GM23248 (cell line): ENCODE results near the gene PRXL2B. TPM values are rescaled to one million over a fixed set of nuclear protein-coding genes. Genes with fewer than 3 reads are reported as not detected.
"Not testable (repeated sequence)": the region's sequence is repeated elsewhere in the genome, so short reads cannot be mapped to it uniquely, and the experiment has no call there.

Source experiments
- DNase-seq: peaks from one replicate; pipeline ENCODE4 v3.0.0-alpha.2; 2015
- H2AFZ ChIP-seq: fragments of 200-600 bp; sonication (generic); 2 replicates; pipeline ENCODE4 v1.6.1; 2016; ENCODE audit warnings: antibody characterized with exemption
- H3F3A ChIP-seq: fragments of 200-600 bp; sonication (generic); 2 replicates; pipeline ENCODE4 v1.6.1; 2016; ENCODE audit warnings: mild to moderate bottlenecking, antibody characterized with exemption, mixed run types; ENCODE audit not compliant: insufficient read depth
- H3K27ac ChIP-seq: fragments of 200-600 bp; sonication (generic); 2 replicates; pipeline ENCODE4 v1.5.1; 2016; ENCODE audit warnings: mild to moderate bottlenecking
- H3K27me3 ChIP-seq: fragments of 200-600 bp; sonication (generic); replicated peaks from 2 replicates; pipeline ENCODE4 v1.6.1; 2016; ENCODE audit warnings: mild to moderate bottlenecking; ENCODE audit not compliant: insufficient read depth
- H3K36me3 ChIP-seq: fragments of 200-600 bp; sonication (generic); 2 replicates; pipeline ENCODE4 v1.6.1; 2016; ENCODE audit warnings: low read depth, mild to moderate bottlenecking
- H3K4me1 ChIP-seq: fragments of 200-600 bp; sonication (generic); 2 replicates; pipeline ENCODE4 v1.6.1; 2016; ENCODE audit warnings: mild to moderate bottlenecking; ENCODE audit not compliant: insufficient read depth
- H3K4me2 ChIP-seq: fragments of 200-600 bp; sonication (generic); one replicate; pipeline ENCODE4 v1.6.1; 2016; ENCODE audit warnings: mild to moderate bottlenecking; ENCODE audit not compliant: unreplicated experiment
- H3K4me3 ChIP-seq: fragments of 200-600 bp; sonication (generic); 2 replicates; pipeline ENCODE4 v1.5.1; 2016; ENCODE audit warnings: mild to moderate bottlenecking
- H3K79me2 ChIP-seq: fragments of 200-600 bp; sonication (generic); 2 replicates; pipeline ENCODE4 v1.6.1; 2016; ENCODE audit warnings: mild to moderate bottlenecking; ENCODE audit not compliant: insufficient read depth
- H3K9ac ChIP-seq: fragments of 200-600 bp; sonication (generic); 2 replicates; pipeline ENCODE4 v1.6.1; 2016; ENCODE audit warnings: mild to moderate bottlenecking
- H3K9me2 ChIP-seq: fragments of 200-600 bp; sonication (generic); 2 replicates; pipeline ENCODE4 v1.6.1; 2016; ENCODE audit warnings: mixed run types, mild to moderate bottlenecking, moderate library complexity; ENCODE audit not compliant: insufficient read depth
- H3K9me3 ChIP-seq: fragments of 200-600 bp; sonication (generic); one replicate; pipeline ENCODE4 v1.6.1; 2017; ENCODE audit warnings: low read depth
- H4K20me1 ChIP-seq: fragments of 200-600 bp; sonication (generic); 2 replicates; pipeline ENCODE4 v1.6.0; 2016; ENCODE audit not compliant: insufficient read depth
- EZH2 ChIP-seq: fragments of 200-600 bp; sonication (generic); IDR thresholded peaks from 2 replicates; pipeline ENCODE4 v1.6.1; 2018; ENCODE audit warnings: antibody characterized with exemption, mild to moderate bottlenecking; ENCODE audit not compliant: insufficient read depth, poor library complexity, severe bottlenecking
- EZH2phosphoT487 ChIP-seq: fragments of 200-600 bp; sonication (generic); IDR thresholded peaks from 2 replicates; pipeline ENCODE4 v1.6.1; 2018; ENCODE audit warnings: antibody characterized with exemption, moderate library complexity, mild to moderate bottlenecking, low read depth; ENCODE audit not compliant: insufficient read depth
- WGBS, 2 experiments: methylation state at CpG; one replicate each; pipeline ENCODE4 v1.1.6; 2015 to 2017; ENCODE audit warnings: low lambda C conversion rate in 2 of 2, low coverage in 1 of 2; ENCODE audit errors: missing lambda C conversion rate in 2 of 2; 5-methylcytosine and 5-hydroxymethylcytosine counted together
- in situ Hi-C: fragments of 300-500 bp; cut with MboI; formaldehyde crosslinking; loops from 2 replicates; pipeline ENCODE4 v1.15.0; 2020
- polyA plus RNA-seq: library from polyadenylated mRNA; unstranded; fragments of >200 nt; fragmentation: Nextera tagmentation; extraction: Ambion mirVana; gene quantifications from 2 replicates; pipeline ENCODE4 v1.2.1, GENCODE V29; 2016
- total RNA-seq: library from RNA; depleted of rRNA; stranded (reverse); fragments of >200 nt; shearing (Covaris generic); gene quantifications from 2 replicates; pipeline ENCODE4 v1.2.3, GENCODE V29; 2014

PRXL2B gene
- total and polyA plus RNA-seq, 2 experiments from 2014 or later, result 11.3 to 13.5 TPM

- Histone ChIP-seq H3K4me1 (no peaks in the 10 kb centered on the region), H3F3A (no peaks in the 10 kb centered on the region), H2AFZ (no peak overlapping the region), H3K27me3 (peaks cover 32% of the 10 kb centered on the region), H3K9me2 (no peaks in the 10 kb centered on the region), H3K4me2 (no peak overlapping the region), H3K27ac (no peak overlapping the region), H3K79me2 (no peaks in the 10 kb centered on the region), H4K20me1 (no peaks in the 10 kb centered on the region), H3K36me3 (no peaks in the 10 kb centered on the region), H3K9me3 (no peaks in the 10 kb centered on the region), H3K4me3 (no peak overlapping the region), H3K9ac (no peak overlapping the region)
- TF ChIP-seq EZH2 (no peak), EZH2phosphoT487 (no peak)
- in situ Hi-C loops, result no loop called here
- WGBS, 2 experiments, result 63 to 78% methylated on average over 15 to 17 of the region's 17 CpGs
- DNase-seq, result no peak
These were observed 17.5 kb upstream of the PRXL2B start for GRCh38 chr1:2569060-2569459.

DNA sequence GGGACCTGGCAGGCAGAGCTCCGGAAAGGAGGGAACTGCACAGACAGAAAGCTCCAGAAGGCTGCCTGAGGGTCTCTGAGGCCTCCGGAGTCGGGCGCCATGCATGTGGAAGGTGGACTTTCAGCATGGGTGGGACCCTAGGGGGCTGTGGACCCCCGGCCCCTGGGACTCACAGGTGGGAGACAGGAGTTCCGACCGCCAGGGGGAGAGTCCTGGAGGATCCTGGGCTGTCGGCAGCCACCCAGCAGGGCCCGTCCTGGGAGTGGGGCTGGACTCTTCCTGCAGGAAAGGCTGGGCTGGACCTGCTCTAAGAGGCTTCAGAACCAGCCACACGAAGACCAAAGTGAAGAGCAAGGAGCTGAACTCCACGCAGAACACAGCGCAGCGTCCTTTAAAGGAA lies 16.9 kb upstream of the PRXL2B start:
- in situ Hi-C loops, H3K4me2 ChIP-seq: not testable (repeated sequence)

GRCh38 chr1:2570332-2570731 lies 16.2 kb upstream of the PRXL2B start:
- no peaks in the 10 kb centered on the region for H3K9me3 ChIP-seq
- no peak for DNase-seq
- H3K4me2 ChIP-seq, result no peak overlapping the region
- peaks cover 32% of the 10 kb centered on the region for H3K27me3 ChIP-seq
- no peak overlapping the region for H3K27ac ChIP-seq
- no peaks in the 10 kb centered on the region for H3K9me2 ChIP-seq
- H2AFZ ChIP-seq, result no peak overlapping the region
- no peaks in the 10 kb centered on the region for H3F3A ChIP-seq
- TF ChIP-seq EZH2phosphoT487, result no peak
- no peak for TF ChIP-seq EZH2
- in situ Hi-C loops, result no loop called here
- no peak overlapping the region for H3K9ac ChIP-seq
- H3K4me1 ChIP-seq, result no peaks in the 10 kb centered on the region
- no peak overlapping the region for H3K4me3 ChIP-seq
- H3K79me2 ChIP-seq, result no peaks in the 10 kb centered on the region
- no peaks in the 10 kb centered on the region for H3K36me3 ChIP-seq
- H4K20me1 ChIP-seq, result no peaks in the 10 kb centered on the region
- 51 to 62% methylated on average over 15 to 17 of the region's 17 CpGs for WGBS, 2 experiments

More for the DNA sequence above, 16.9 kb upstream of the PRXL2B start:
- not testable (repeated sequence) for DNase-seq, H3K9me2 ChIP-seq, H3F3A ChIP-seq, H3K9ac ChIP-seq, H3K27ac ChIP-seq, H3K9me3 ChIP-seq, H4K20me1 ChIP-seq, H3K79me2 ChIP-seq, H2AFZ ChIP-seq, H3K4me1 ChIP-seq, H3K4me3 ChIP-seq, H3K36me3 ChIP-seq
- 59 to 65% methylated on average over 13 of the region's 13 CpGs for WGBS, 2 experiments
- peaks cover 37% of the 10 kb centered on the region for H3K27me3 ChIP-seq

DNA sequence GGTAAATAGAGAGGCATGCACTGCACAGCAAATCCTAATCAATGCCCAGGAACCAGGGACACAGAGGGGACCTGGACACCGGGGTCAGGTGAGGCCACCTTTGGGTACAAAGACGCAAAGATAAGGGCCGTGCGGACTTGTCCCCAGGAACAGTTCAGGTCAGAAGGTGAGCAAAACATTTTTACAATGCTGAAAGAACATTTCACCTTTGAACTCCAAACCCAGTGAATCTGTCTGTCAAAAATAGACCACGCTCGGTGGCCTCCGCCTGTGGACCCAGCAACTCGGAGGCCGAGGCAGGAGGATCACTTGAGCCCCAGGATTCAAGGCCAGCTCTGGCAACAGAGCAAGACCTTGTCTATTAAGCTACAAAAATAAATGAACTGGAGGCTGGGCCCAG lies 15.2 kb upstream of the PRXL2B start:
- H3K27ac ChIP-seq, result no peak overlapping the region
- no peak overlapping the region for H2AFZ ChIP-seq
- H3K36me3 ChIP-seq, result no peaks in the 10 kb centered on the region
- H3K4me3 ChIP-seq, result no peak overlapping the region
- TF ChIP-seq EZH2 (no peak), EZH2phosphoT487 (no peak)
- no peaks in the 10 kb centered on the region for H3K4me1 ChIP-seq
- H3F3A ChIP-seq, result no peaks in the 10 kb centered on the region
- peaks cover 25% of the 10 kb centered on the region for H3K27me3 ChIP-seq
- H3K79me2 ChIP-seq, result no peaks in the 10 kb centered on the region
- WGBS, 2 experiments, result 64% methylated on average over 9 of the region's 9 CpGs
- no peaks in the 10 kb centered on the region for H3K9me3 ChIP-seq
- H3K9me2 ChIP-seq, result no peaks in the 10 kb centered on the region
- H4K20me1 ChIP-seq, result no peaks in the 10 kb centered on the region
- no peak overlapping the region for H3K9ac ChIP-seq
- no peak overlapping the region for H3K4me2 ChIP-seq
- DNase-seq, result no peak
- in situ Hi-C loops, result no loop called here

- no peak overlapping the region for H2AFZ ChIP-seq
- no peak overlapping the region for H3K9ac ChIP-seq
- no peaks in the 10 kb centered on the region for H3K4me1 ChIP-seq
- no peaks in the 10 kb centered on the region for H4K20me1 ChIP-seq
- H3K4me3 ChIP-seq, result no peak overlapping the region
- no peaks in the 10 kb centered on the region for H3K9me3 ChIP-seq
- no peaks in the 10 kb centered on the region for H3K36me3 ChIP-seq
- H3K79me2 ChIP-seq, result no peaks in the 10 kb centered on the region
- no peaks in the 10 kb centered on the region for H3F3A ChIP-seq
- 50 to 55% methylated on average over 8 of the region's 8 CpGs for WGBS, 2 experiments
- no peak overlapping the region for H3K27ac ChIP-seq
- in situ Hi-C loops, result no loop called here
- TF ChIP-seq EZH2 (no peak), EZH2phosphoT487 (no peak)
- peaks cover 23% of the 10 kb centered on the region for H3K27me3 ChIP-seq
- no peaks in the 10 kb centered on the region for H3K9me2 ChIP-seq
- no peak for DNase-seq
- H3K4me2 ChIP-seq, result no peak overlapping the region
These were observed 13.2 kb upstream of the PRXL2B start for GRCh38 chr1:2573250-2573920.
